Right lobe of liver (tissue), 6 donors: ENCODE results near the gene OBSCN. TPM values are rescaled to one million over a fixed set of nuclear protein-coding genes. Genes with fewer than 3 reads are reported as not detected.

ENCODE experiments used
- ATAC-seq, 4 donors: fragments of 200-7000 bp; cut with Tn5 transposase; one replicate each; pipeline ENCODE4 v1.9.1; 2020; ENCODE audit warnings: mild to moderate bottlenecking in 4 of 4, moderate library complexity in 4 of 4
- DNase-seq, 3 donors: peaks; one replicate each; pipeline ENCODE4 v3.0.0-alpha.2; 2020
- H3K27ac ChIP-seq, 3 donors: fragments of 200-600 bp; one replicate each; pipeline ENCODE4 v1.8.0; 2022
- H3K27me3 ChIP-seq, 2 donors: fragments of 200-600 bp; one replicate each; pipeline ENCODE4 v1.8.0; 2022
- H3K36me3 ChIP-seq, 4 donors: fragments of 200-600 bp; sonication (generic) in 1 of 4; one replicate each; pipeline versions ENCODE4 v1.5.1 to v1.8.0; 2017 to 2022; ENCODE audit warnings: control low read depth in 1 of 4
- H3K4me1 ChIP-seq, 4 donors: fragments of 200-600 bp; sonication (generic) in 1 of 4; one replicate each; pipeline versions ENCODE4 v1.5.1 to v1.8.0; 2017 to 2022; ENCODE audit warnings: control low read depth in 1 of 4
- H3K4me3 ChIP-seq, 3 donors: fragments of 200-600 bp; one replicate each; pipeline ENCODE4 v1.8.0; 2022
- H3K9me3 ChIP-seq, 4 donors: fragments of 200-600 bp; sonication (generic) in 1 of 4; one replicate each; pipeline versions ENCODE4 v1.5.1 to v1.8.0; 2017 to 2022; ENCODE audit warnings: control low read depth in 1 of 4
- POLR2A ChIP-seq: fragments of 450-650 bp; IDR thresholded peaks from one replicate; pipeline ENCODE4 v1.6.1; 2017; ENCODE audit warnings: antibody characterized with exemption, mild to moderate bottlenecking
- WGBS: methylation state at CpG from one replicate; pipeline ENCODE4 v1.1.6; 2018; ENCODE audit warnings: low coverage, low lambda C conversion rate; ENCODE audit not compliant: insufficient coverage; ENCODE audit errors: missing lambda C conversion rate; 5-methylcytosine and 5-hydroxymethylcytosine counted together
- intact Hi-C, 2 donors: fragments of 100-400 bp; cut with DNase I; formaldehyde crosslinking; loops; one replicate each; pipeline versions ENCODE4 v1.11.2 to v1.14.1; 2022
- total RNA-seq, 6 experiments: library from RNA; depleted of rRNA in 2 of 6; stranded (reverse); fragments of >200 nt in 2 of 6; fragmentation: NEBNext Ultra II Directional in 3 of 6; extraction: Animal tissue kit (Norgen Biotek cat#: 25700) in 3 of 6; gene quantifications; one replicate each; pipeline versions ENCODE4 v1.1.0 to v1.2.4, GENCODE V29; 2016 to 2023
- TF ChIP-seq, protein P1 (sequence below), 4 donors: fragments of 200-600 bp in 3 of 4; fragments of 450-650 bp in 1 of 4; IDR thresholded peaks; one replicate each; pipeline versions ENCODE4 v1.5.1 to v1.8.0; 2016 to 2022; ENCODE audit warnings: antibody characterized with exemption in 4 of 4, mild to moderate bottlenecking in 2 of 4
- donor health status: DM: no; HTN: yes; CAD: no.
- donor health status: DM: no; HTN: no; CAD: no.
- donor health status: DM: no; HTN: no; CAD: no.
- donor health status: DM: no; HTN: yes; CAD: no.
- donor health status: DM: no; HTN: yes; CAD: no.

The OBSCN gene
- total RNA-seq, 6 experiments from 2014 or later, result 0.43 to 3.5 (median 2.0) TPM

DNA sequence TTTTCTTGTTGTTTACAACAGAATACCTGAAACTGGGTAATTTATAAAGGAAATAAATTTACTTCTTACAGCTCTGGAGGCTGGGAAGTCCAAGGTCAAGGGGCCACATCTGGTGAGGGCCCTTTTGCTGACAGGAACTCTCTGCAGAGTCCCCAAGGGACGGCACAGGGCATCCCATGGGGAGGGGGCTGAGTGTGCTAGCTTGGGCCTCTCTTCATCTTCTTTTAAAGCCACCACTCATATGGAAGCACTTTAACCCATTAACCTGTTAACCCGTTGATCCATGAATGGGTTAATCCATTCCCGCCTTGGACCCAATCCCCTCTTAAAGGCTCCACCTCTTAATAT lies 76.3 kb downstream of the OBSCN start:
- no peak overlapping the region for H3K4me3 ChIP-seq
- no peaks in the 10 kb centered on the region for H3K9me3 ChIP-seq
- no peaks in the 10 kb centered on the region for H3K27me3 ChIP-seq
- TF ChIP-seq, protein P1, sequence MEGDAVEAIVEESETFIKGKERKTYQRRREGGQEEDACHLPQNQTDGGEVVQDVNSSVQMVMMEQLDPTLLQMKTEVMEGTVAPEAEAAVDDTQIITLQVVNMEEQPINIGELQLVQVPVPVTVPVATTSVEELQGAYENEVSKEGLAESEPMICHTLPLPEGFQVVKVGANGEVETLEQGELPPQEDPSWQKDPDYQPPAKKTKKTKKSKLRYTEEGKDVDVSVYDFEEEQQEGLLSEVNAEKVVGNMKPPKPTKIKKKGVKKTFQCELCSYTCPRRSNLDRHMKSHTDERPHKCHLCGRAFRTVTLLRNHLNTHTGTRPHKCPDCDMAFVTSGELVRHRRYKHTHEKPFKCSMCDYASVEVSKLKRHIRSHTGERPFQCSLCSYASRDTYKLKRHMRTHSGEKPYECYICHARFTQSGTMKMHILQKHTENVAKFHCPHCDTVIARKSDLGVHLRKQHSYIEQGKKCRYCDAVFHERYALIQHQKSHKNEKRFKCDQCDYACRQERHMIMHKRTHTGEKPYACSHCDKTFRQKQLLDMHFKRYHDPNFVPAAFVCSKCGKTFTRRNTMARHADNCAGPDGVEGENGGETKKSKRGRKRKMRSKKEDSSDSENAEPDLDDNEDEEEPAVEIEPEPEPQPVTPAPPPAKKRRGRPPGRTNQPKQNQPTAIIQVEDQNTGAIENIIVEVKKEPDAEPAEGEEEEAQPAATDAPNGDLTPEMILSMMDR (IDR thresholded peaks at IDR 0.05), result no peak
- TF ChIP-seq POLR2A, result no peak
- intact Hi-C loops, result no loop called here
- no peaks in the 10 kb centered on the region for H3K36me3 ChIP-seq
- DNase-seq (no peak), ATAC-seq (no peak)
- 73% methylated on average over 2 of the region's 3 CpGs for WGBS
- H3K27ac ChIP-seq, result no peak overlapping the region
- no peaks in the 10 kb centered on the region for H3K4me1 ChIP-seq

DNA sequence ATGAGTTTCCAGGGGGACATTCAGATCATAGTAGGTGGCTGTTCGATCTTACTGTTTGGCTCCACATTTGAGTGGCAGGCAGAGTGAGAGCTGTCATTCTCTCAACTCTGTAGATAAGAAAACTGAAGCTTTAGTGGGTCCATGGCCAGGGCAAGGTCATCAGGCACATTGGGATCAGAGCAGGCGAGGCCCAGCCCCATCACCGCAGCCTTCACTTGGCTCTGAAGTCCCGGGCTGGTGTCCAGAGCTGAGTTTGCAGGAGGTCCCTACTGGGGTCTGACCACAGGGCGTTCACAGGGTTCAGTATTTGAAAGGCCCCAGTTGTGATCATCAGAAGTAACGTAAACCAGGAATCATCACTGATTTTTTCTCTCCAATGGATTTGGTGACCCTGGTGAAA lies 76.7 kb downstream of the OBSCN start:
- H3K27ac ChIP-seq, result no peak overlapping the region
- no peak overlapping the region for H3K4me3 ChIP-seq
- H3K36me3 ChIP-seq, result no peaks in the 10 kb centered on the region
- H3K9me3 ChIP-seq, result no peaks in the 10 kb centered on the region
- intact Hi-C loops, result no loop called here
- 84% methylated on average over 3 of the region's 6 CpGs for WGBS
- TF ChIP-seq, protein P1 (IDR thresholded peaks at IDR 0.05), result no peak
- no peak for TF ChIP-seq POLR2A
- H3K4me1 ChIP-seq, result no peaks in the 10 kb centered on the region
- no peak for ATAC-seq
- H3K27me3 ChIP-seq, result no peaks in the 10 kb centered on the region
- DNase-seq, result no peak

DNA sequence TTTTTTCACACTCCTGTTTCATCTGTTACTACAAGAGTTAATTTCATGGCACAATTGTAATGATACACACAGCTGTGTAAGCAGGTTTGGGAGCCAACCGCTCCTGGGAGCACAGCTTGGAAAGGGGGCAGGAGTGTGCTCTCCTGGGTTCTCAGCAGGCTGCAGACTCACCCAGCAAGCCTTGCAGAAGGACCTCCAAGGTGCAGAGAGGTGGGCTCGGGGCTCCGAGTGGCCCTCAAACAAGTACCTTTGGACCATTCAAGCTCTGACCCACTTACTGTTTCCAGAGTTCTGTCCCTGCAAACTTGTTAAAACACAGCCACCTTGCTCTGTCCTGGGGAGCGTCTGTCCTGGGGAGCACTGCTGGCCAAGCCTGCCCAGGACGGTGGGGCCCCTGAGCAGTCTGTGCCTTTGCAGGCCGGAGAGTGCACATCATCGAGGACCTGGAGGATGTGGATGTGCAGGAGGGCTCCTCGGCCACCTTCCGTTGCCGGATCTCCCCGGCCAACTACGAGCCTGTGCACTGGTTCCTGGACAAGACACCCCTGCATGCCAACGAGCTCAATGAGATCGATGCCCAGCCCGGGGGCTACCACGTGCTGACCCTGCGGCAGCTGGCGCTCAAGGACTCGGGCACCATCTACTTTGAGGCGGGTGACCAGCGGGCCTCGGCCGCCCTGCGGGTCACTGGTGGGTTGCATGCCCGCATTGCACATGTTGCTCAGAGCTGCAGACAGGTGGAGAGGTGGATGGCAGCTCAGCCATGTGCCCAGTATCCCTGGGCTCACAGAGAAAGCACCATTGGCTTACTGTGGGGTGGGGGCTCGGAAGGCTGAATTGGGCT lies 78.0 kb downstream of the OBSCN start:
- WGBS, result no CpG with 5 or more reads among the region's 26 CpGs
- DNase-seq (peak; percentile 13 to 44 (median 41)), ATAC-seq (no peak)

DNA sequence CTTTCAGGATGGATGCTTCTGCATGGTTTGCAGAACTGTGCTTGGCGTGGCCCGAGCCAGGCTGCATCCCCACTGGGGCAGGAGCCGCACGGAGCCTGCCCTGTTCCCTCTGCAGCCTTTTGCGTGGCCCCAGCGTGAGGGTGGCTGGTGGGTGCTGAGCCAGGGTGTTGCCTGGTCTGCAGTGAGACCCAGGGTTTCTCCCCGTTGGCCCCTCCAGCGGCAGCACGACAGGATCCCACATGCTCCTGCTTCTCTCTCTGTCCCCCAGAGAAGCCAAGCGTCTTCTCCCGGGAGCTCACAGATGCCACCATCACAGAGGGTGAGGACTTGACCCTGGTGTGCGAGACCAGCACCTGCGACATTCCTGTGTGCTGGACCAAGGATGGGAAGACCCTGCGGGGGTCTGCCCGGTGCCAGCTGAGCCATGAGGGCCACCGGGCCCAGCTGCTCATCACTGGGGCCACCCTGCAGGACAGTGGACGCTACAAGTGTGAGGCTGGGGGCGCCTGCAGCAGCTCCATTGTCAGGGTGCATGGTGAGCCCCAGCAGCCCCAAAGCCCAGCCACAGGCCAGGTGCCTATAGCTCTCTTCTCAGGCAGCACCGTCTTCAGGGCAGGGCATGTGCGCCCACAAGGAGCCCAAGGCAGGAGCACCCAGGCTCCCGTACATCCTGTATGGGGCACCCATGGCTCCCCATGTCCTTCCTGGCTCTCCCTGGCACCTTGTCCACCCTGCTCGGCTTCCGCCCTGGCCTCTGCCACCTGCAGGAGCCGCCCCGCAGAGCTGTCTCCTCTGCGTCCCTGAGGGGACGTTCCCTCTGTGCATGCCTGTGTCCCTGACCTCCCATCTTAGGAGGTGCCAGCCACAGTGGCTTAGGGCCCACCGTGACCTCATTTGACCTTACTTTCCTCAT lies 78.9 kb downstream of the OBSCN start:
- Histone ChIP-seq H3K36me3 (no peaks in the 10 kb centered on the region), H3K4me1 (no peaks in the 10 kb centered on the region), H3K9me3 (no peaks in the 10 kb centered on the region), H3K27me3 (no peaks in the 10 kb centered on the region), H3K27ac (no peak overlapping the region), H3K4me3 (no peak overlapping the region)
- WGBS, result 63% methylated on average over 2 of the region's 28 CpGs
- ATAC-seq, result no peak
- peak in 1 of 3 donors; percentile 35 for DNase-seq
- intact Hi-C loops, result no loop called here
- TF ChIP-seq POLR2A, result no peak
- TF ChIP-seq, protein P1 (IDR thresholded peaks at IDR 0.05), result no peak

More for the DNA sequence above, 78.0 kb downstream of the OBSCN start:
- intact Hi-C loops, result no loop called here
- Histone ChIP-seq H3K4me1 (no peaks in the 10 kb centered on the region), H3K4me3 (no peak overlapping the region), H3K9me3 (no peaks in the 10 kb centered on the region), H3K27ac (no peak overlapping the region), H3K27me3 (no peaks in the 10 kb centered on the region), H3K36me3 (no peaks in the 10 kb centered on the region)
- TF ChIP-seq, protein P1 (IDR thresholded peaks at IDR 0.05), result no peak
- TF ChIP-seq POLR2A, result no peak
